Neural cell (in vitro differentiated cells): Measurements from ENCODE around the gene TAL1.

ENCODE experiments used
- CTCF ChIP-seq: fragments of 450-650 bp; IDR thresholded peaks from 2 replicates; pipeline ENCODE4 v1.5.1; 2014; ENCODE audit warnings: antibody characterized with exemption, mild to moderate bottlenecking, moderate library complexity; ENCODE audit not compliant: poor library complexity, severe bottlenecking
- EP300 ChIP-seq: fragments of 450-650 bp; conservative IDR thresholded peaks from 2 replicates; pipeline ENCODE4 v1.6.1; 2014; ENCODE audit warnings: antibody characterized with exemption, mild to moderate bottlenecking, moderate library complexity; ENCODE audit not compliant: poor library complexity, severe bottlenecking
- EZH2 ChIP-seq: fragments of 200-600, 300-800 bp; shearing (Covaris generic), sonication (generic); IDR thresholded peaks from 2 replicates; pipeline ENCODE4 v1.6.1; 2014; ENCODE audit warnings: antibody characterized with exemption, low read length, borderline replicate concordance, mild to moderate bottlenecking; ENCODE audit not compliant: insufficient read depth, poor library complexity, severe bottlenecking
- MXI1 ChIP-seq: fragments of 450-650 bp; conservative IDR thresholded peaks from 2 replicates; pipeline ENCODE4 v1.6.1; 2014; ENCODE audit warnings: antibody characterized with exemption, mild to moderate bottlenecking; ENCODE audit not compliant: poor library complexity, severe bottlenecking
- POLR2AphosphoS5 ChIP-seq: IDR thresholded peaks from 2 replicates; pipeline ENCODE4 v1.6.1; 2012
- RAD21 ChIP-seq: fragments of 450-650 bp; conservative IDR thresholded peaks from 2 replicates; pipeline ENCODE4 v1.6.1; 2014; ENCODE audit warnings: antibody characterized with exemption, mild to moderate bottlenecking, moderate library complexity
- REST ChIP-seq: IDR thresholded peaks from 2 replicates; pipeline ENCODE4 v1.6.1; 2012; ENCODE audit warnings: borderline replicate concordance
- SMC3 ChIP-seq: fragments of 450-650 bp; conservative IDR thresholded peaks from 2 replicates; pipeline ENCODE4 v1.6.1; 2014; ENCODE audit warnings: antibody characterized with exemption, mild to moderate bottlenecking, moderate library complexity; ENCODE audit not compliant: poor library complexity
- TAF1 ChIP-seq: IDR thresholded peaks from 2 replicates; pipeline ENCODE4 v1.6.1; 2012; ENCODE audit warnings: low read depth

- TF ChIP-seq POLR2AphosphoS5 (no peak), CTCF (no peak), EZH2 (no peak), REST (no peak), EP300 (no peak), MXI1 (no peak), SMC3 (no peak), RAD21 (no peak), TAF1 (no peak)
Observed at GRCh38 chr1:47180603-47181094, 51.4 kb downstream of the TAL1 start.
